HCT116 (cell line): ENCODE results near the gene TMEM247.

Experiments
- CEBPB ChIP-seq: IDR thresholded peaks from 2 replicates; pipeline ENCODE4 v1.6.1; 2012; ENCODE audit warnings: low read depth
- CTCF ChIP-seq, 3 experiments: fragments of 200-600 bp in 1 of 3; sonication (generic) in 1 of 3; IDR thresholded peaks in 2 of 3; conservative IDR thresholded peaks in 1 of 3; 2 replicates each; pipeline ENCODE4 v1.5.1; 2012 to 2017; ENCODE audit warnings: low read depth in 2 of 3, low read length in 2 of 3, antibody characterized with exemption in 1 of 3, borderline replicate concordance in 1 of 3, control low read depth in 1 of 3, mild to moderate bottlenecking in 1 of 3, mixed read lengths in 1 of 3, mixed run types in 1 of 3, moderate library complexity in 1 of 3; ENCODE audit not compliant: insufficient read depth in 1 of 3
- SIN3A ChIP-seq: IDR thresholded peaks from 2 replicates; pipeline ENCODE4 v1.6.1; 2012; ENCODE audit warnings: low read depth
- ZNF274 ChIP-seq: fragments of 200-500 bp; sonication (Bioruptor generic); IDR thresholded peaks from 2 replicates; pipeline ENCODE4 v1.6.1; 2014; ENCODE audit warnings: mild to moderate bottlenecking, low read depth, low read length, inconsistent platforms

GRCh38 chr2:46441838-46442712 lies 37.3 kb upstream of the TMEM247 start:
- TF ChIP-seq ZNF274 (no peak), SIN3A (no peak), CTCF (IDR thresholded peaks at IDR 0.05 in 2 of 3, conservative IDR thresholded peaks at IDR 0.05 in 1 of 3; ENCODE audit: borderline replicate concordance in 1 of 3, insufficient read depth in 1 of 3, low read depth in 2 of 3, low read length in 2 of 3) (no peak), CEBPB (no peak)
